Inflammatory macrophage treated with lipopolysaccharide for 1 hour (primary cell): ENCODE measurements around the gene RPS29.
"Not testable (repeated sequence)": the region's sequence is repeated elsewhere in the genome, so short reads cannot be mapped to it uniquely, and the experiment has no call there.

Experiments
- DNase-seq, 2 donors: peaks; one replicate each; pipeline ENCODE4 v3.0.0-alpha.2; 2020 to 2022

Gene RPS29

GRCh38 chr14:49594347-49595091, 8.3 kb upstream of the RPS29 start:
- no peak for DNase-seq

GRCh38 chr14:49593016-49593415, 6.8 kb upstream of the RPS29 start:
- no peak for DNase-seq

GRCh38 chr14:49589387-49589786, 3.2 kb upstream of the RPS29 start:
- DNase-seq: no peak

GRCh38 chr14:49586673-49587460, 687 bp upstream of the RPS29 start:
- DNase-seq: peak; percentile 74 to 94

GRCh38 chr14:49584981-49585640, 1.1 kb downstream of the RPS29 start:
- not testable (repeated sequence) for DNase-seq

- DNase-seq: no peak
Measured at GRCh38 chr14:49584058-49584457, 2.1 kb downstream of the RPS29 start.

- no peak for DNase-seq
Measured at GRCh38 chr14:49583629-49584028, 2.6 kb downstream of the RPS29 start.

- DNase-seq: no peak
Measured at GRCh38 chr14:49582113-49582977, 3.8 kb downstream of the RPS29 start.

- DNase-seq: no peak
Measured at GRCh38 chr14:49581209-49582112, 4.7 kb downstream of the RPS29 start.

GRCh38 chr14:49579841-49580240, 6.3 kb downstream of the RPS29 start:
- DNase-seq: no peak

- no peak for DNase-seq
Measured at GRCh38 chr14:49578141-49578540, 8.0 kb downstream of the RPS29 start.

GRCh38 chr14:49574038-49574437, 12.1 kb downstream of the RPS29 start:
- DNase-seq: no peak

GRCh38 chr14:49569281-49569680, 16.9 kb downstream of the RPS29 start:
- no peak for DNase-seq

- no peak for DNase-seq
Measured at GRCh38 chr14:49566714-49567113, 19.5 kb downstream of the RPS29 start.

- no peak for DNase-seq
Measured at GRCh38 chr14:49559979-49560768, 26.0 kb downstream of the RPS29 start.

GRCh38 chr14:49553892-49554291, 32.3 kb downstream of the RPS29 start:
- DNase-seq: no peak

- DNase-seq: no peak
Measured at GRCh38 chr14:49553106-49553505, 33.1 kb downstream of the RPS29 start.

- DNase-seq: no peak
Measured at GRCh38 chr14:49551569-49551968, 34.6 kb downstream of the RPS29 start.

GRCh38 chr14:49550286-49551184, 35.6 kb downstream of the RPS29 start:
- no peak for DNase-seq

GRCh38 chr14:49549881-49550280, 36.3 kb downstream of the RPS29 start:
- DNase-seq: no peak
